GM12864 (cell line): ENCODE measurements around the gene TXNL1.

Experiments used
- DNase-seq: peaks from one replicate; pipeline ENCODE4 v3.0.0-alpha.2; 2011; ENCODE audit warnings: low read depth
- H3K4me3 ChIP-seq: 2 replicates; pipeline ENCODE4 v1.5.1; 2011; ENCODE audit warnings: mild to moderate bottlenecking, low read depth, low read length, control low read depth
- TF ChIP-seq, protein P1 (sequence below): IDR thresholded peaks from 2 replicates; pipeline ENCODE4 v1.5.1; 2011; ENCODE audit warnings: low read depth, mild to moderate bottlenecking, moderate library complexity, low read length, control low read depth, inconsistent platforms; ENCODE audit errors: missing control alignments

Gene TXNL1

DNA sequence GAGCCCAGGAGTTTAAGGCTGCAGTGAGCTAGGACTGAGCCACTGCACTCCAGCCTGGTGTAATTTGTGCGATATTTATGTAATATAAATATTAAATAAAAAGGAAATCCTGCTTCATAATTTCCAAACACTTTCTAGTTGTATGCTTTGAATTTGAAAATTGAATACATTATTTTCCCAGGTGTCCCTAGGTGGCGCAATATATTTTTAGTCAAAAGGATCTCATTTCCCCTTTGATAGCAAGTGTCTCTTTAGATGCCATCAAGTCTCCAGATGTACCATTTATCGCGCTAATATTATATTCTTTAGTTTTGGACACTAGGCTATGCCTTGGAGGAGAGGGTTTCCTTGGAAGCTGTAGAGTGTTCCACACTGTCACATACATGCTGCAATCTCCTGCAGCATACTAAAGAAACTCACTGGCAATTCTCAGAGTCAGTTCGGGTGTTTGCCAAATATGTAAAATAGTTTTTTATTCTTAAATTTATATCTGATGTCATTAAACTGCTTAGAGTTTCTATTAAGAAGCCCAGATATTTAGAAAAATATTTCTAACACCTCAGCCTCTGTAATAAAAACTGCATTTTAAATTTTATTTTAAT lies 7.1 kb upstream of the TXNL1 start:
- no peak overlapping the region for H3K4me3 ChIP-seq
- DNase-seq, result no peak
- TF ChIP-seq, protein P1, sequence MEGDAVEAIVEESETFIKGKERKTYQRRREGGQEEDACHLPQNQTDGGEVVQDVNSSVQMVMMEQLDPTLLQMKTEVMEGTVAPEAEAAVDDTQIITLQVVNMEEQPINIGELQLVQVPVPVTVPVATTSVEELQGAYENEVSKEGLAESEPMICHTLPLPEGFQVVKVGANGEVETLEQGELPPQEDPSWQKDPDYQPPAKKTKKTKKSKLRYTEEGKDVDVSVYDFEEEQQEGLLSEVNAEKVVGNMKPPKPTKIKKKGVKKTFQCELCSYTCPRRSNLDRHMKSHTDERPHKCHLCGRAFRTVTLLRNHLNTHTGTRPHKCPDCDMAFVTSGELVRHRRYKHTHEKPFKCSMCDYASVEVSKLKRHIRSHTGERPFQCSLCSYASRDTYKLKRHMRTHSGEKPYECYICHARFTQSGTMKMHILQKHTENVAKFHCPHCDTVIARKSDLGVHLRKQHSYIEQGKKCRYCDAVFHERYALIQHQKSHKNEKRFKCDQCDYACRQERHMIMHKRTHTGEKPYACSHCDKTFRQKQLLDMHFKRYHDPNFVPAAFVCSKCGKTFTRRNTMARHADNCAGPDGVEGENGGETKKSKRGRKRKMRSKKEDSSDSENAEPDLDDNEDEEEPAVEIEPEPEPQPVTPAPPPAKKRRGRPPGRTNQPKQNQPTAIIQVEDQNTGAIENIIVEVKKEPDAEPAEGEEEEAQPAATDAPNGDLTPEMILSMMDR, result peak; percentile 47

DNA sequence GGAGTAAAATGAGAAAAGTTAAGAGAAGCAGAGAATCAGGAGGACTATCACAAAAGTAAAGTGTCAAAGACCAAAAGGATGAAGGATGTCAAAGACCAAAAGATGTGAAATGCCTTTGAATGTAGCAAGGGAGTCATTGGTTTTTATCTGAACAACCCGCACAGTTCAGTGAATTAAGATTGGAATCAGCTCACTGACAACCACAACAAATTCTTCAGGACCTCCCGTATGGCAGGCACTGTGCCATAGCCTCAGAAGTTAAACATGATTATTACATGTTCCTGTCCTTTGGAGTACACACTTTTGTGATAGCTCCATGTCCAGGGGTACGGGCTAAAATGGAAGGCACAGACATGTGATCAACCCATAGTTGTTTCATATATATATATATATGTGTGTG lies 5.0 kb upstream of the TXNL1 start:
- no peak overlapping the region for H3K4me3 ChIP-seq
- DNase-seq, result no peak
- TF ChIP-seq, protein P1, result no peak

DNA sequence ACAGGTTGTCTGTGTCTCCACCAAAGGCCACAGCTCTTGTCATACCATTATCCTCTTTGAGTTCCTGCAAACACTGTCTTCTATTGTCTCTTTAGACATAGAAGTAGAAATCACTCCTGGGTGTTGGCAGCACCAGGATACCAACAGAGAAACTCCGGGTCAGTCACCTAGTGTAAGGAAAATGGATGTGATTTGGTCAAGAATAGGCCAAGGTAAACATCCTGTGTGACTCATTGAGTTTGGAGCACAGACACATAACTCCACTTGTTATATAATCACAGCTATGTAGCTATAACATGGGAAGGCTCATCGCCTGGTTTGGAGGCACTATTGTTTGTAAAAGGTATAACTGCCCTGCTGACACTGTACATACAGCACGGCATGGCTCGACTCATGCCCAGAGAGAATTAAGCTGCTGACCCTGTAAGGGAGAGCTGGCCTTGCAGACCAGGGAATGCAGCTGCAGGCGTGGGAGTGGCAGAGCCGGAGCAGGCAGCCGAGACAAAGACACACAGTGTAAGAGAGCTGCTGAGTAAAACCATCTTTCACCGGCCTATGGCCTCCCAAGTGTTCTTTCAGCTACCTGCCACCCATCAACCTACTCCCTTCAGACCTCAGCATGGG lies 3.4 kb upstream of the TXNL1 start:
- TF ChIP-seq, protein P1, result no peak
- H3K4me3 ChIP-seq, result no peak overlapping the region
- DNase-seq, result no peak

DNA sequence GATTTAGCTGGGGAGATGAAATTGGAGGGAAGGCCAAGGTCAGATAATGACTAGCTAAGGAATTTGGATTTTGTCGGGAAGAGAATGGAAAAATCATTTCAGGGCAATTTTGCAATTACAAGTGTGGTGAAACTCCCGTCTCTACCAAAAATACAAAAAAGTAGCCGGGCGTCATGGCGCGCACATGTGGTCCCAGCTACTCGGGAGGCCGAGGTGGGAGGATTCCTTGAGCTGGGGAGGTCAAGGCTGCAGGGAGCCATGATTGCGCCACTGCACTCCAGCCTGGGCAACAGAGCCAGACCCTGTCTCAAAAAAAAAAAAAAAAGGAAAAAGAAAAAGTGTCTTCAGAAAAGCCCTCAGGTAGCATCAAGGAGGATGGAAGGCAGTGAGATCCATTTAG lies 1.2 kb upstream of the TXNL1 start:
- no peak overlapping the region for H3K4me3 ChIP-seq
- TF ChIP-seq, protein P1, result no peak
- DNase-seq, result no peak

DNA sequence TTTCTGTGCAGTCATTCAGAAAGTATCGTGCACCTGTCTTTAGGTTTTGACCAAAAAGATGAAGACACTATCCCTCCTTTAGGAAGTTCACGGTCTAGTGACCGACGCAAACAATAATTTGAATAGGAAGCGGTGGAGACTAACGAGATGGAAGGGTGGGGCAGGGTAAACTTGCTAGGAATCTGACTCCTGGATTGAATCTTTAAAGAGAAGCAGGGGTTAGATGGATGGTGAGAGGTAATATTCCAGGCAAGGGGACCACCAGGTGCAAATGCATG lies 651 bp upstream of the TXNL1 start:
- TF ChIP-seq, protein P1, result no peak
- H3K4me3 ChIP-seq, result peak overlapping the region; percentile 60
- DNase-seq, result no peak

DNA sequence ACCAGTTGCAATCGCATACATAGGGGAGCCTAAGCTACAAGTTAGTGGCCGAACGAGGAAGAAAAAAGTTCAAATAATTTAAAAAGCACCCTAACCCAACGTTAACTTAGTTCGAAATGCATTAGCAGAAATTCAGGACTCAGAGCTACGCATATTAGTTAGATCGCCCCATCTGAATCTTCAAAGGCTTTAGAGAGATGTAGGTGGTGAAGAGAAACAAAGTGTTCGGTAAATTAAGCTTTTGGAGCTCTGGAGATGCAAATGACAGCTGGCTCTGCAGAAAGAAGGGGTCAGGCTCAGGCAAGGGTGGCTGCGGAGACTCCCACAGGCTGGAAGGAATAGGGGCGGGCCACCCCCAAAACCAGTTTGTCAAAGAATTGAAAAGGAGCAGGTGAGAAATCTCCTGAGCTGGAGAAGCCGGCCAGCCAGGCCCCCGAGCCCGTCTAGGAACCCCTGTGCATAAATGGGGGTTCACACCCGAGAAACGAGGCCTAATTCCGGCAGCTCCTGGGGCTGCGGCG lies 621 bp downstream of the TXNL1 start:
- peak overlapping the region; percentile 80 for H3K4me3 ChIP-seq
- no peak for DNase-seq
- TF ChIP-seq, protein P1, result no peak

DNA sequence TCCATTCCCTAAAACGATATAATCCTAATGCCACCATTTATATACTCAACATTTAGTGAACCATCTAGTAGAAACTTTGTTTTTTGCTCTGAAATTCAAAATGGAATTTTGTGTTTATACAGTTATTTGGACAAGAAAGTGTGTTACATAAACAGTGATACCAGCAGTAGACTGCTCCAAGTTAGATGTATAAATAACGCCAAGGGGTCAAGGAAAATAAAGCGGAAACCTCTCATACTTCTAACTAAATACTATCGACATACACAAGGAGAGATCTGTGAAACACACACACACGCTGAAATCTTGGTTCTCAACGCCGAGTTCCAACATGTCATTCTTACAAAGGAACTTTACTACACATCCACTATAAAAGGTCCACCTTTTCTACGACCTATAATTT lies 1.2 kb downstream of the TXNL1 start:
- H3K4me3 ChIP-seq, result peak overlapping the region; percentile 80
- TF ChIP-seq, protein P1, result no peak
- DNase-seq, result no peak
